Spinal cord (tissue), 10 donors: Measurements from ENCODE around the gene PEX10. TPM values are rescaled to one million over a fixed set of nuclear protein-coding genes. Genes with fewer than 3 reads are reported as not detected.

Source experiments
- DNase-seq, 6 donors: peaks; one replicate each; pipeline versions ENCODE4 v3.0.0 to v3.0.0-alpha.2; 2013 to 2015; ENCODE audit warnings: low spot score in 6 of 6, low read depth in 4 of 6
- H3K27ac ChIP-seq: one replicate; pipeline ENCODE4 v1.5.1; 2013; ENCODE audit warnings: low read depth, low read length, control low read depth
- H3K27me3 ChIP-seq: one replicate; pipeline ENCODE4 v1.6.1; 2013; ENCODE audit warnings: low read length; ENCODE audit not compliant: control insufficient read depth, insufficient read depth
- H3K36me3 ChIP-seq: one replicate; pipeline ENCODE4 v1.6.1; 2013; ENCODE audit warnings: low read length; ENCODE audit not compliant: control insufficient read depth, insufficient read depth
- H3K4me1 ChIP-seq: one replicate; pipeline ENCODE4 v1.6.1; 2013; ENCODE audit warnings: low read length; ENCODE audit not compliant: control insufficient read depth, insufficient read depth
- H3K4me3 ChIP-seq: one replicate; pipeline ENCODE4 v1.5.1; 2013; ENCODE audit warnings: low read depth, low read length, control low read depth
- H3K9me3 ChIP-seq: one replicate; pipeline ENCODE4 v1.6.1; 2013; ENCODE audit warnings: low read length; ENCODE audit not compliant: control insufficient read depth, insufficient read depth
- WGBS: methylation state at CpG from one replicate; pipeline ENCODE4 v1.1.5; 2013; ENCODE audit warnings: missing lambda C conversion rate; ENCODE audit not compliant: insufficient coverage; 5-methylcytosine and 5-hydroxymethylcytosine counted together
- polyA plus RNA-seq, 2 donors: library from polyadenylated mRNA; unstranded; fragments of 120-200 nt; gene quantifications; one replicate each; pipeline ENCODE4 v1.2.1, GENCODE V29; 2013; ENCODE audit not compliant: insufficient read length in 2 of 2
- total RNA-seq, 2 donors: library from RNA; depleted of rRNA in 1 of 2; stranded (reverse); fragments of 120-200 nt in 1 of 2; fragments of >200 nt in 1 of 2; gene quantifications; one replicate each; pipeline versions ENCODE4 v1.2.3 to v1.2.4, GENCODE V29; 2013 to 2014
- donor health status: healthy.

PEX10 gene
- total and polyA plus RNA-seq, 4 donors = 17.7 to 36.9 (median 31.7) TPM

DNA sequence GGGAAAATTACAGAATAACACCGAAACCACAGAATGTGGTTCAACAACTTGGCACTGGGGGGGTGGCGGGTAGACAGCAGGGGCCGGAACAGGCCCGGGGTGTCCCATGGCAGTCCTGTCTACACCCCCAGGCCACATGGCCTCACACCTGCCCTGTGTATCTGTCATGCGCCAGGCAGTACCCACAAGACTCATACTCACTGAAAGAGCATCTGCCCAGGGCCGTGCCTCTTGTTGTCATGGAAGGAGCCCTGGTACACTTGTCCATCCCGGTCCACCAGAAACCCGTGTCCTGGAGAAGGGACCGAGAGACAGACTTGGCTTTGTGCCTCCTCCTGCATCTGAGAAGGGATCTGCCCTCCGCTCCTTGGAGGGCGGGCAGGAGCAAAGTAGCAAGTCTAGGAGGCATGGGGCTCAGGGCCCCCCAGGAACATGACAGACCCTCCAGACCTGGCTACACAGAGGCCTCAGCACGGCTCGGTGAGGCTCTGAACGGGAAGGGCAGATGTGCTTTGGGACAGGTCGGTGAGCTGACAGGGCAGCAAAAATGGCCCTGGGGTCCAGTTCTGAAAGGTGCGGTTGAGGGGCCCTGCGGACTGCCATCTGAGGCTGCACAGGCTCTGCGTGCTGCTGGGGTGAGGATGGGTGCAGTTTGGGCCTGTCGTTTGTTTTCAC lies 26.6 kb downstream of the PEX10 start:
- H3K27ac ChIP-seq = no peak overlapping the region
- no peak for DNase-seq

DNA sequence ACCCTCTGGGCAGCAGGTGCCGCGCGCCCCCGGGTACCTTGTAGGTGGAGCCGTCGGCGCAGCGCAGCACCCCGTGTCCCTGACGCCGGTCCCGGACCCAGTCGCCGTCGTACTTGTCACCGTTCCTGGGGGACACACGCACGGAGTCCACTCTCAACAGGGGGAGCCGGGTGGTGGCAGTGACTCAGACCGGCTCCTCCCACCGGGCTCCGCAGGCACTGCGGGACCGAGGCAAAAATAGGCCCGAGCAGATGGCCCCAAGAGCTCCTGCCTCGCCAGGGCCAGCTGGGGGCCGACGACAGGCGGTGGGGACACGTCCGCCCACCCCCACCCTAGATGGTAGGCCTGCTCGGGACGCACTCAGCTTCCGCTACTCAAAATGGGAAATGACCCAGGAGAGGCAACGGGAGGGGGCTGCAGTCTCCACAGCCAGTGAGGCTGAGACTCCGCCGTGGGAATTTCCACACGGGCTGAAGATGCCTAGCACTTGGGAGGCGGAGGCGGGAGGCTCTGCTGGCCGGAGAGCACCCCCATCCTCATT lies 27.4 kb downstream of the PEX10 start:
- Histone ChIP-seq H3K27me3 (no peaks in the 10 kb centered on the region), H3K4me1 (peaks cover 22% of the 10 kb centered on the region), H3K36me3 (peaks cover 75% of the 10 kb centered on the region), H3K9me3 (no peaks in the 10 kb centered on the region), H3K27ac (no peak overlapping the region), H3K4me3 (no peak overlapping the region)
- WGBS = 81% methylated on average over 36 of the region's 41 CpGs
- no peak for DNase-seq

More for the DNA sequence above, 26.6 kb downstream of the PEX10 start:
- Histone ChIP-seq H3K4me3 (no peak overlapping the region), H3K27me3 (no peaks in the 10 kb centered on the region), H3K36me3 (peaks cover 74% of the 10 kb centered on the region), H3K9me3 (no peaks in the 10 kb centered on the region), H3K4me1 (peaks cover 30% of the 10 kb centered on the region)
- 94% methylated on average over 18 of the region's 19 CpGs for WGBS

DNA sequence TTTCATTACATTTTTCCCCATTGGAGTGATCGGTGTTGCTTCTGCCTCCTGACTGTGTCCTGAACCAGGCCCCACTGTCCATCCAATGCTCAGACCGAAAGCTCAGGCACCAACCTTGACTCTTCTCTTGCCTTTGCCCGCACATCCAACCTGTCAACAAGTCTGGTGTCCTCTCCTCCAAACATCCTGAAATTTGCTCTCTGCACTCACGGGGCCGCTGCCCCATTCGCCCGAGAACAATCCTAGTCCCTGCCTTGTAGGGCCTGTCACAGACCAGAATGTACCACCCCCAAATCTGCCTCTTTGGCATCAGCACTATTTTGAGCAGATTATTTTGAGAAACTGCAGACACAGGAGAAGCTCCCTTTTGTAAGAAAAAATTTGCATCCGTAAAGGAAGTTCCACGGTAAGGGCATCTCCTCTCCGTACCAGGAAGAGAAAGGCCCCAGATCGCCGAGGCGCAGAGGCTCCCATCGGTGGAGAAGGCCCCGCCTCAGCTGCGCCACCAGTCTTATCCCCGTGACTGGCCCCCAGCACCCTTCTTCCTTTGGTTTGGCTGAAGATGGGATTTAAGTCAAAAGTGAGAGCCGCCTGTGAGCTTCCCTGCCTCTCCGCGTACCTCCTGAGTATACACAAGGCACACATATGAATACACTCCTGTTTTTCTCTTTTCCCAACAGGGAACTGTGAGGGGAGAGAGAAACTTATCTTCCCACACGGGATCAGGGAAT lies 28.1 kb downstream of the PEX10 start:
- peaks cover 76% of the 10 kb centered on the region for H3K36me3 ChIP-seq
- H3K27me3 ChIP-seq = no peaks in the 10 kb centered on the region
- no peaks in the 10 kb centered on the region for H3K9me3 ChIP-seq
- DNase-seq = no peak
- H3K4me1 ChIP-seq = peaks cover 19% of the 10 kb centered on the region
- no peak overlapping the region for H3K4me3 ChIP-seq
- no peak overlapping the region for H3K27ac ChIP-seq
- 94% methylated on average over 11 of the region's 21 CpGs for WGBS

DNA sequence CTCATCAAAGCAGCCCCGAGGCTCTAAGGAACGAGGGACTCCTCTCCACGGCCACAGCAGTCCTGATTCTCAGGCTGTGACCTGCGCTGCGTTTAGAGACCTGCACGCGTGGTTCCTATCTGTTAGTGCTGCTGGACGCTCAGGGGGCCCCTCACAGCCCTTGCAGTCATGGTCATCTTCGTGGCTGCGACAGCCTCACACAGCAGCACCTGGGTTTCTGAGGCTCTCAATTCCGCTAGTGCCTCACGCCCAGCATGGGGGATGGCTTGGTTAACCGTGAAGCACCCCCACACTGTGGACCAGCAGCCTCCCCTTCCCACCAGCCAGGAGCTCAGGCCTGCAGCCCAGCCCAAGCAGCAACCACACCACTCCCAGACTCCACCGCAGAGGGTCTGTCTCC lies 28.8 kb downstream of the PEX10 start:
- H3K27me3 ChIP-seq = no peaks in the 10 kb centered on the region
- H3K9me3 ChIP-seq = no peaks in the 10 kb centered on the region
- H3K27ac ChIP-seq = no peak overlapping the region
- WGBS = 89% methylated on average over 13 of the region's 14 CpGs
- H3K4me1 ChIP-seq = peaks cover 19% of the 10 kb centered on the region
- H3K36me3 ChIP-seq = peaks cover 80% of the 10 kb centered on the region
- H3K4me3 ChIP-seq = no peak overlapping the region
- no peak for DNase-seq

DNA sequence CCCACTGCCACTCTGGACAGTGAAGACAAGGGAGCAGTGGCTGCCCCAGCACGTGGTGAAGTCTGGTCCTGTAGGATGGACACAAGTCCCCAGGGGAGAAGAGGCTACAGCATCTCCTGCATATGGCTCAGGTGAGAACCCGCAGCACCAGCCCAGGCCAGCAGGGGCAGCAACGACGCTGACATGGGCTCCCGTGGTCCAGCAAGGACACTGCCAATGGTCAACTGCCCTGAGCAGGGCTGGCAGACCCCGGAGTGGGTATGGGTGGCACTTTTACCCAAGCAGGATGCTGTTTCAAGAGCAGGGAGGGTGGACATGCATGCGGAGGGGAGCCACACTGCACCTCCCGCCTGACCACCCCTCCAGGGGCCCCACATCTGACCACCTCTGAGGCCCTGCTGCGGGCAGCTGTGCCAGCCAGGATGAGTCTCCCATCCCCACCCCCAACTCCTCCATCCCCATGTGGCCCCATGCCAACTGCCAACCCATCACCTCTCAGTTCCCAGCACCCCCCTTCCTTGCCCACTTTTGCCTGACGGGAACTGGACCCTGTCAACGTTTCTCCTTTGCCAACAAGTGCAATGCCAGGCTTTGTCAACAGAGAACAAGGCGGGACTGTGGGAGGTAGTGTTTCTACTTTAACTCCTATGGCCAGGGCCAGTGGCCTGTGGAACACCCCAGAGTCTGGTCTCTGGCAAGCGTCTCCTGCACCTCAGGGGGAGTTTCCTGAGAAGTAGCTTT lies 29.6 kb downstream of the PEX10 start:
- Histone ChIP-seq H3K27ac (no peak overlapping the region), H3K9me3 (no peaks in the 10 kb centered on the region), H3K4me3 (no peak overlapping the region), H3K4me1 (peaks cover 22% of the 10 kb centered on the region), H3K36me3 (peaks cover 81% of the 10 kb centered on the region), H3K27me3 (no peaks in the 10 kb centered on the region)
- WGBS = 50% methylated on average over 11 of the region's 13 CpGs
- peak in 1 of 6 donors; percentile 20 for DNase-seq

DNA sequence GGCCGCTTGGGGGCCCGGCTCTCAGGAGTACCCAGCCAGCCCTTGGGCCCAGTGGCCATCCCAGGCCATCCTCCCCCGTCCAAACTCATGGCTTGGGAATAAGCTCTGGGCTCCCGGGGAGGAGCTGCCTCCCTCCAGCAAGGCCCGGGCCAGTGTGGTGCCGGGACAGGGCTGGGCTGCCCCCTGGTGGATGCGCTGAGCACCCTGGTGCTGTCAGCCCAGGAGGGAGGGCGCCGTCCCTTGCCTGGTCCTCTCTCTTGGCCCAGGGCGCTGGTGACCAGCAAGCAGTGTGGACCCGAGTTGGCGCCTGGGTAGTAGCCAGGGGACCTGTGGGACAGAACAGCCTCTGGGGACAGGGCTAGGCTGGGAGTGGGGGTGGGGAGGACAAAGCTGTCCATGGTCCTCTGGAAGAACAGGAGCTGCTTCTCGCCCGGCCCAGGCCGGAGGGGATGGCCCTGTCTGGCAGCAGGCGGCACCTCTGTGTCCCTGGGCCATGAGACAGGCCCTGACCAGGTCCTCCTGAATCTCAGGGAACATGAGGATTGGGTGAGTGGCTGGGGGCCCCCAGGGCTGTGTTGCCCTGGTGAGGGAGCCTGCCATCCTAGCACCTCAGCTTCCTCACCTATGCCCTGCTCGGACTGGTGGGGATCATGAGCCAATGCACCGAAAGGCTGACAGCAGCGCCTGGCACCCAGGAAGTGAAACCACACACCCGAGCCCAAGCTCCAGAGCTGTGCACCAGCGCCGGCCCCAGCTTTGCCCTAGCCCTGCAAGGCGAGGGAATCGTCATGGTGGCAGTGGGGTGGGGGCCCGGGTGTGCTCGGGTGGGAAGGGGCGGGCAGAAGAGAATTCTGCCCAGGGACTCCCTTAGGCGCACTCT lies 30.4 kb downstream of the PEX10 start:
- no peak overlapping the region for H3K27ac ChIP-seq
- peak in 5 of 6 donors; percentile 25 to 84 (median 35) for DNase-seq
- WGBS = 50% methylated on average over 27 of the region's 28 CpGs
- no peaks in the 10 kb centered on the region for H3K27me3 ChIP-seq
- H3K4me1 ChIP-seq = peaks cover 22% of the 10 kb centered on the region
- H3K9me3 ChIP-seq = no peaks in the 10 kb centered on the region
- H3K36me3 ChIP-seq = peaks cover 79% of the 10 kb centered on the region
- H3K4me3 ChIP-seq = no peak overlapping the region

DNA sequence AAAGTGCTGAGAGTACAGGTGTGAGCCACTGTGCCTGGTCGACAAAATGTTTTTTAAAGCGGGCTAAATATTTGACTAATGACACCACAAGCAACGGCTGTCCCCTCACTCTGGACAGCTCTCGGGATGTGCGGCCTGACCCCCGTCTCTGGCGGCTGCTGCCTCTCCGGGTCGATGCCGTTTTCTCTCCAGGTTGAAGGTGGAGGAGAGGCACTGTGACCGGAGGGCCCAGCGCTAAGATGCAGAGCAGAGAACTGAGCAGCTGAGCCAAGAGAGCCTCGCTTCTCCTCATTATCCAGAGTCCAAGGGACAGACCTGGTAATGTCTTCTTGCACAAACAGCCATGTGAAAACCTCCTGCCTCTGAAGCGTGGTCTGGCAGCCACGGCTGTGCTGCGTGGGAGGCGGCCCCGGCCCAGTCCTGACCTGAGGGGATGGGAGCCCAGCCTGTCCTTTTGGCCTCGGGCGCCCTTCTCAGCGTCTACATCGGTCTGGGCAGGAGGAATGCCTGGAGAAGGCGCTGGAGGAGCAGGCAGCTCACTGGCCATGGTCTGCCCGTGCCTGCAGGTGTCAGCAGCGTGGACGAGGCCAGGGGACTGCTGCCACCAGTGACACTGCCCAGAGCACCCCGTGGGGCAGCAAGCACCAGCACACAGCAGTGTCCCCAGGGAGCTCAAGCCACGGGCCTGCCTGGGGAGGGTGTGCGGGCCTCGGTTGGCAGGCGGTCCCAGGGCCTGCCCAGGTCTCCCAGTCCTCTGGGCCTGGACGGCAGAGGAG lies 31.4 kb downstream of the PEX10 start:
- H3K27ac ChIP-seq = no peak overlapping the region

DNA sequence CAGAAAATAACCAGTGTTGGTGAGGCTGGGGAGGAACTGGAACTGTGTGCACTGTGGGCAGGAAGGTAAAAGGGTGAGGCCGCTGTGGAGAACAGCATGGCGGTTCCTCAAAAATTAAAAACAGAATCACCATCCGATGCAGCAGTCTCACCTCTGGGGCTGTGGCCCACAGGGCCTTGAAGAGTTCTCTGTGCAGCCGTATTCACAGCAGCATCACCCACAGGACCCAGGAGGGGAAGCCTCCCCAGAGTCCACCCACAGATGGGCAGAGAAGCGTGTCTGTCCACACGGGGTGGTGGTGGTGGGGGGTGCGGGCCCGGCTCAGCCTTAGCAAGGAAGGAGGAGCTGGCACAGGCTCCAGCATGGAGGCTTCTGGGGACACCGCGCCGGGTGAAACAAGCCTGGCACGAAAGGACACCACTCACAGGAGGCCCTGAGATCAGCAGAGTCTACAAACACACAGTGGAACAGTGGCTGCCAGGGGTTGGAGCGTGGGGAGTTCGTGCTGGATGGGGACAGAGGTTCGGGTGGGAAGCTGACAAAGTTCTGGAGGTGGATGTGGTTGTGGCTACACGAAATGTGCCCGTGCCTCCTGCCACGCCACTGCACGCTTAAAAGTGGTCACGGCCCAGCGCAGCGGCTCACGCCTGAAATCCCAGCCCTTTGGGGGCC lies 32.5 kb downstream of the PEX10 start:
- Histone ChIP-seq H3K36me3 (peaks cover 76% of the 10 kb centered on the region), H3K4me3 (no peak overlapping the region), H3K27me3 (no peaks in the 10 kb centered on the region), H3K27ac (no peak overlapping the region), H3K9me3 (no peaks in the 10 kb centered on the region), H3K4me1 (peaks cover 31% of the 10 kb centered on the region)
- 95% methylated on average over 18 of the region's 23 CpGs for WGBS
- no peak for DNase-seq

More for the DNA sequence above, 31.4 kb downstream of the PEX10 start:
- WGBS = 90% methylated on average over 31 of the region's 32 CpGs
- no peaks in the 10 kb centered on the region for H3K27me3 ChIP-seq
- no peaks in the 10 kb centered on the region for H3K9me3 ChIP-seq
- peaks cover 79% of the 10 kb centered on the region for H3K36me3 ChIP-seq
- no peak overlapping the region for H3K4me3 ChIP-seq
- H3K4me1 ChIP-seq = peaks cover 22% of the 10 kb centered on the region
- DNase-seq = no peak
